GM18498 (cell line): ENCODE measurements around the gene SBK3.
"Not testable (repeated sequence)": the region's sequence is repeated elsewhere in the genome, so short reads cannot be mapped to it uniquely, and the experiment has no call there.

ENCODE experiments used
- ATAC-seq: cut with Tn5 transposase; IDR thresholded peaks from one replicate; pipeline ENCODE4 v1.9.1; 2021; ENCODE audit warnings: mild to moderate bottlenecking, moderate library complexity; ENCODE audit not compliant: unreplicated experiment

Gene SBK3, protein sequence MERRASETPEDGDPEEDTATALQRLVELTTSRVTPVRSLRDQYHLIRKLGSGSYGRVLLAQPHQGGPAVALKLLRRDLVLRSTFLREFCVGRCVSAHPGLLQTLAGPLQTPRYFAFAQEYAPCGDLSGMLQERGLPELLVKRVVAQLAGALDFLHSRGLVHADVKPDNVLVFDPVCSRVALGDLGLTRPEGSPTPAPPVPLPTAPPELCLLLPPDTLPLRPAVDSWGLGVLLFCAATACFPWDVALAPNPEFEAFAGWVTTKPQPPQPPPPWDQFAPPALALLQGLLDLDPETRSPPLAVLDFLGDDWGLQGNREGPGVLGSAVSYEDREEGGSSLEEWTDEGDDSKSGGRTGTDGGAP

DNA sequence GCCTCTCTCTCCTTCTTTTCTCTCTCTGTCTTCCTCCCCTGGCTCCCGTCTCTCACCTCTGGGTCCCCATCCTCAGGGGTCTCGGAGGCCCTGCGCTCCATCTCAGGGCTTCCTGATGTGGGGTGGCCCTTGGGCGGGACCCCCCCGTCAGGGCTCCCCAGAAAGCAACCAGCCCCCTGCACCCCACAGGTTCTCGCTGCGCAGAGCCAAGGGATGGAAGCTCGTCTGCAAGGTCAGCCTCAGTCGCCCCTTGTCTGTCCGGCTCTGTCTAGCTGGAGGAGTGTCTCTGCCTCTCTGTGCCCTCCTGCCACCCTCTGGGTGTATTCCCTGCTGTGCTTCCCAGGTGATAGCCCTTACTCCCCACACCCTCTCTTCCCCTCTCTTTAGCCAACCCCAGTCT, at the start of gene SBK3:
Gene SBK3 (minus strand): TSS at position 101 of the 400 bp plus-strand sequence. CDS start 0 bp downstream, at position 101.
- no peak for ATAC-seq

DNA sequence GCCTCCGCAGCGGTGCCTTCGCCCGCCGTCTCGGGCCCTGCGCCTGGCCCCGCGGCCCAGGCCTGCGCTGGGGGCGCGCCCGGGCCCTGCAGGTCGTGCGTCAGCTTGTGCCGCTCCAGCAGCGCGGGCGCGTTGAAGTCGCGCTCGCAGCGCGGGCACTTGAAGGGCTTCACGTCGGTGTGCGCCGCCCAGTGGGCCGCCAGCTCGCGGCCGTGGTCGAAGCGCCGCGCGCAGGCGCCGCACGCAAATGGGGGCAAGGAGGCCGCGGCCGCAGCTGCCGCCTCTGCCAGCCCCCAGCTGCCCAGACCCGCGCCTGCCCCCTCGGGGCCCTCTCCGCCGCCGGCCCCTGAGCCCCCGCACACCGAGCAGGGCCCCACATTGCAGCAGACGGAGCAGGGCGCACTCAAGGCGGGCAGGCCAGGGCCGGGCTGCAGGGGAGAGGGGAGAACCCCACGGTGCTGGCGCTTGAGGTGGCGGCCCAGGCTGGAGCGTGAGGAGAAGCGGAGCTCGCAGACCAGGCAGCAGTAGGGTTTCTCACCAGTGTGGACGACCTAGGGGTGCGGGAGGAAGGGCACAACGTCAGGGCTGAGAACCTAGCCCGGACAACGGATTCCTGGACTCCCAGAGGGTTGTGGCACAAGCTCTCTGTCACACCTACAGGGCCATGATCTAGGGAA, 47.9 kb upstream of the SBK3 start:
- no peak for ATAC-seq

DNA sequence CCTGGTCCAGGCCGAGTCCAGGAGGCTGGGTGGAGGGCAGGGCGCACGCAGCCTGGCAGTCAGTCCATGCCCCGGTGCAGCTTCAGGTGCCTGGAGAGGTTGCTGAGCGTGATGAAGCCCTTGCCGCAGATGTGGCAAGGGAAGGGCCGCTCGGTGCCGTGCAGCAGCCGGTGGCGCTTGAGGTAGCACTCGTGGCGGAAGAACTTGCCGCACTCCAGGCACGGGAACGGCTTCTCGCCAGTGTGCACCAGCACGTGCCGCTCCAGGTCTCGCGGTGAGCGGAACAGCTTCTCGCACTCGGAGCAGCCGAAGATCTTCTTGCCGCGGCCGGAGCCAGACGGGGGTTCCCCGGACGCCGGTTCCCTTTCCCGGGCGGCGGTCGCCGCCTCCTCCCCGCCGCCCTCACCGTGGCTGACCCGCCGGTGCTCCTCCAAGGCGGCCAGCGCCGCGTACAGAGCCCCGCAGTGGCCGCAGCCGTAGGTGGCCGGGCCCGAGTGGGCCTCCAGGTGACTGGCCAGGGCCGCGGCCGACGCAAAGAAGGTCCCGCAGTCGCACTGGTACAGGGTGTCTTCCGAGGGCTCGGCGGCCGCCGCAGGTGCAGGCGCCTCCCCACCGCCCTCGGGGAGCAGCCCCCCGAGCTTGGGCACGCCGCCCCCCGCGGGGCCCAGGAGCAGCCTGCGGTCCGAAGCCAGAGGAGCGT, 47.2 kb upstream of the SBK3 start:
- ATAC-seq, result no peak

DNA sequence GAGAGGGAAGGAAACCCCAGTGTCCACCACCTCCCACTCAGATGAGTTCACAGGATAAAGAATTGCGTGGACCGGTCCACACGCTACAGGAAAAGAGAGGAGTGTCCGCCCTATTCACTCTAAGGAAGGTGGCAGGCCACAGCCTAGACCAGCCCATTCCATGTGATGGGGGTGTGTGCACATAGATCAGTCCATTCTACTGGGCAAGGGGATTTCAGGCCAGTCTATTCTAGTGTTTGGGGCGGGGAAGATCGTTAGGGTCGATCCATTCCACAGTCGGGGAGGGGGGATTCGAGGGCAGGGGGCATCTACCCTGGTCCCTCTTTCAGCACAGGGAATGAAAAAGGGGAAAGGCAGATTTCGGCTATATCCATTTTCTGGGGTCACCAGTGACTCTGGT, 46.2 kb upstream of the SBK3 start:
- ATAC-seq, result no peak

DNA sequence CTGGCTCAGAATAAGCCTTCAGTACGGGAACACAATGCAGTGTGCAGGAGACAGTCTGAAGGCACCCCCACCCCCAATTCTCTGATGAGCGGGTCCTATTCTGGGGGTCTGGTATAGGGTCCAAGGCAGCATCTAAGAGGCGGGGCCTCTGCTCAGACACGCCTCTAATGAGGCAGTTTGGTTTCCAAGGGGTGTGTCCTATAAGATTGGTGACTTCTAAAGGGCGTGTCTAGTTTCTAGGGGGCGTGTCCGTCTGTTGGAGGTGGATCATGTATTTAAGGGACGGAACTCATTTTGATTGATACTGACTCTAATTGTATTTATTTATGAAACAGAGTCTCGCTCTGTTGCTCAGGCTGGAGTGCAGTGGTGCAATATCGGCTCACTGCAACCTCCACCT, 45.3 kb upstream of the SBK3 start:
- no peak for ATAC-seq

DNA sequence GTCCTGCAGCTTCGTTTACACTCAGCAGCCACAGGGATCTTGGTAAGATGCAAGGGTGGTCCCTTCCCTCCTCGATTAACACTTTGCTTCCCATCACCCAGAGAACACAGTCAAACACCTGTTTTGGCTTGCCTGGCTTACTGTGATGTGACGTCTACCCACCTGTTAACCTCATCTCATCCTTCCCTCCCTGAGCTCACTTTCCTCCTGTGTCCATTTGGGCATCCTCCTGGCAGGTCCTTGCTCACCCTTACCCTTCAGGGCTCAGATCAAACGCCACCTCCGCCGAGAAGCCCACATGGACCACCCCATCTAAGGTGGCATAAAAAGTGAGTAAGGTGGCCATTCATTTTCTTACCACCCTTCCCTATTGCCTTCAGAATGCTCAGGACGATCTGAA, 44.8 kb upstream of the SBK3 start:
- no peak for ATAC-seq

DNA sequence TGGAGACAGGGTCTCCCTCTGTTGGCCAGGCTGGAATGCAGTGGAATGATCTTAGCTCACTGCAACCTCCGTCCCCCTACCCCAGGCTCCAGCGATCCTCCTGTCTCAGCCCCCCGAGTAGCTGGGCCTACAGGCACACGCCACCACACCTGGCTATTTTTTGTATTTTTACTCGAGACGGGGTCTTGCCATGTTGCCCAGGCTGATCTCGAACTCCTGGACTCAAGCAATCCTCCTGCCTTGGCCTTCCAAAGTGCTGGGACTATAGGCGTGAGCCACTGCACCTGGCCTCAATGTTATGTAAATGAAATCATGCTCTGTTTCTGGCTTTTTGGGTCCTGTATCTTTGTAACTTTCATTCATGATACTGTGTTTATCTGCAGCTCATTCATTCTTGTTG, 43.4 kb upstream of the SBK3 start:
- ATAC-seq, result no peak

DNA sequence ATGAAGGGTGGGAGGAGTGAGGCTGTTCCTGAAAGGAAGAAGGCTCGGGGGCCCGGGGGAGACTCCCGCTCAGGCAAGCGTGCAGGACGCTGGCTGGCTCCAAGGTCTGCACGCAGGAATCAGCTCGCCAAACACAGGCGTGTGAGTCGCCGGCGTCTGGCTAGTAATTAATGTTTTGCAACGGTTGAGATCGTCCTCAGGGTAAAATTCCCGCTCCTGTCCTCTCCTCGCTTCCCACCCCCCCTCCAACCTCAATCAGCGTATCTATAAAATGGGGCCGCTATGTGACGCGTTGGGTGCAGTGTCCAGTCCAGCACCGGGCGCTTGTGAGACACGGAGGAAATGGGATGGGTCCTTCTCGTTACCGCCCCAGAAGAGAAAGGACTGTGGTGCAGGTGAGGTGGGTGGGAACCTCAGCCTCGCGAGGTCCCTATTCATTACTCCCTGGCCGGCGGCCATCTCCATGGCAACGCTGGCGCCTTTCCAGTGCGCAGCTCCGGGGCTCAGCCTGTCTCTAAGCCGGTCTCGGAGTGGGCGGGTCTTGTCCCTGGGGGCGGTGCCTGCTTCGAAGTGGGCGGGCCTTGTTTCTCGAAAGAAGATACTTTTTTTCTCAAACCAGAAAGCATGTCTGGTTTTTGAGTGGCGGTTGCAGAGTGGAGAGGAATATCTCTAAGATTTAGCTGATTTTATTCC, 41.8 kb upstream of the SBK3 start:
- ATAC-seq, result peak; percentile 81

DNA sequence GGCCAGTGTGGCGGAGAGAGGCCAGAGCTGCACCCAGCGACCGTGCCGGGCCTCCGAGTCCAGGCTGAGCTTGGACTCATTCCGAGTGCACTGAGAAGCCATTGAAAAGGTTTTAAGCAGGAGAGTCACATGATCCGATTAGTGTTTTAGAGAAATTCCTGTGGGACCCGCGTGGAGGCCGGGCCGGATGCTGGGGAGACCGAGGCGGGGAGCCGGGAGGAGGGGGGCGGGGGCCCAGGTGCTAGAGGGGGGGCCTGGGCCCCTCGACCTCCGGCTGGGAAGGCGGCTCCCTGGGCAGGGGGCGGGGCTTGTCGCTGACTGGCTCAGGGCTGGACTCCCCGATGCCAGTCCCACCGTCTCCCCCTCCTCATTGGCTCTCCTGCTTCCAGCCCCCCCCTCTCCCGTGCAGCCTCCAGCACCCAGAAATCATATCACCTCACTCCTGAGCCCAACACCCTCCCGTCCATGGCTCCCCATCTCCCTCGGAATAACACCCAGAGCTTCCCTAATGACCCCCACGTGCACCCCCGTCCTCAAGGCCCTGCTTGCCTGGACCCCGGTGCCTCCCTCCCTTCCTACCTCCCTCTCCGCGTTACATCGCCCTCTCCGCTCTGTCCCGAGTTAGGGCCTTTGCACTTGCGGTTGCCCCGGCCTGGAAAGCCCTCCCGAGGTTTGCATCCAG, 40.5 kb upstream of the SBK3 start:
- ATAC-seq, result no peak

DNA sequence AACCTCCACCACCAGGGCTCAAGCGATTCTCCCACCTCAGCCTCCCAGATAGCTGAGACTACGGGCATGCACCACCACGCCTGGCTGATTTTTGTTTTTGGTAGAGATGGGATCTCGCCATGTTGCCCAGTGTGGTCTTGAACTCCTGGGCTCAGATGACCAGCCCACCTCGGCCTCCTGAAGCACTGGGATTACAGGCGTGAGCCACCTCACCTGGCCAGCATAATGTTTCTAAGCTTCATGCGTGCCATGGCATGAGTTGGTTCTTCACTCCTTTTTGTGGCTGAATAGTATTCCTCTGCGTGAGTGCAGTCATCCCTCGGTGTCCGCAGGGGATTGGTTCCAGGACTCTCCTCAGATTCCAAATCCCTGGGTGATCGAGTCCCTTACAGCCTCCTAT, 39.5 kb upstream of the SBK3 start:
- no peak for ATAC-seq

DNA sequence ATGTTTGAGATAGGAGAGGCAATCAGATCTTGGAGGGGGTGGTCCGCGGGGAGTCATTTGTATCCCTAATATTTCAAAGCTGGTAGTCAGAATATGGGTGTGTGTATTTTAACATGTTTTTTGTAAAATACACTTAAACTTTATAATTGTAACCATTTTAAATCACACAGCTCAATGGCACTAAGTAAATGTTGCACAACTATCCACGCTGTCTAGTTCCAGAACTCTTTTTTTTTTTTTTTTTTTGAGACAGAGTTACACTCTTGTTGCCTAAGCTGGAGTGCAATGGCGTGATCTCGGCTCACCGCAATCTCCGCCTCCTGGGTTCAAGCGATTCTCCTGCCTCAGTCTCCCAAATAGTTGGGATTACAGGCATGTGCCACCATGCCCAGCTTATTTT, 38.6 kb upstream of the SBK3 start:
- ATAC-seq, result not testable (repeated sequence)

DNA sequence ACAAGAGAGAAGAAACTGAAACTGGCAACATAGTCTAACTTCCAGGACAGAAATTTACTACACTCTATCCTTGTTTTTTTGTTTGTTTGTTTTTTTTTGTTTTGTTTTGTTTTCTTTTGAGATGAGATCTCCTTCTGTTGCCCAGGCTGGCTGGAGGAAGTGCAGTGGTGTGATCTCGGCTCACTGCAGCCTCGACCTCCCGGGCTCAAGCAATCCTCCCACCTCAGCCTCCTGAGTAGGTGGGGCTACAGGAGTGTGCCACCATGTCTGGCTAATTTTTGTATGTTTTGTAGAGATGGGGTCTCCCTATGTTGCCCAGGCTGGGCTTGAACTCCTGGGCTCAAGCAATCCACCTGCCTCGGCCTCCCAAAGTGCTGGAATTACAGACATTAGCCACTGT, 36.9 kb upstream of the SBK3 start:
- not testable (repeated sequence) for ATAC-seq

DNA sequence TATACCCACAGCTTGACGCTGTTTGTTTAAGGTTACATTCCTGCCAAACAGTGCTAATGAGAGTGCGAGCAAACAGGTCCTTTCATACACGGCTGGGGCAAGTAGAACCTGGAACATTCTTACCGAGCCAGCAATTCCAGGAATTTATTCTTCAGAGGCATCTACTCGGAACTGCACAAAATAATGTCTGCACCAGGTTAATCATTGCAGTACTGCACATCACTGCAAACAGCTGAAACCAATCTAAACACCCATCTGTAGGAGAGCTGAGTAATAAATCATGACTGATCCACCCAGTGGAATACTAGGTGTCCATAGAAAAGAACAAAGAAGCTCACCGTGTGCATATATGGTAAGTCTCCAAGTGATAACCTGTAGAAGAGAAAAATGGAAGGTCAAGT, 36.5 kb upstream of the SBK3 start:
- no peak for ATAC-seq

DNA sequence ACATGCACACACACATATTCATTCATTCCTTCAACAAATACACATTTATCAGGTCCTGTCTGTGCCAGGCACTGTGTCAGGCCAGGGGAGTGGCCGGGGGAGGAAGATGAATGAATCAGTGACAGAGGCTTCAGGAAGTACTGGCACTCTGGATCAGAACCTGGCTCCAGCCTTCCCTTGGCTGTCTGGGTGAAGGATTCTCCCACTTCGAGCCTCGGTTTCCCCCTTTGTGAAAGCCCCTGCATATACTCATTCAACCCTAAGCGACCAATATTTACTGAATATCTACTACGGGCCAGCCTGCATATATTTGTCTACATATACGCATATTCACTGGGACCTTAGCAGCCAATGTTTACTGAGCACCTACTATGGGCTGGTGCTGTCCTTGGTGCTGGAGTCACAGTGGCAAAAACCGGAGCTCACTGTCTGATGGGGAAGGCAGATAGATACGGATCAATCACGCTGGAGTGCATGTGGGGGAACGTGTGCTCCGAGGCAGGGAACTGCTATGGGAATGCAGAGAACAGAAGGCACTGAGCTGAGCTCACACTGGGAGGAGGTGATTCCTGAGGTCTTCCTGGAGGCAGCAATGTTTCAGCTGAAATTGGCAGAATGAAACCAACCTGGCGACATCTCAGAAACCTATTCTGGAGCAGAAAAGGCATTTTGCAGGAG, 35.9 kb upstream of the SBK3 start:
- ATAC-seq, result no peak

DNA sequence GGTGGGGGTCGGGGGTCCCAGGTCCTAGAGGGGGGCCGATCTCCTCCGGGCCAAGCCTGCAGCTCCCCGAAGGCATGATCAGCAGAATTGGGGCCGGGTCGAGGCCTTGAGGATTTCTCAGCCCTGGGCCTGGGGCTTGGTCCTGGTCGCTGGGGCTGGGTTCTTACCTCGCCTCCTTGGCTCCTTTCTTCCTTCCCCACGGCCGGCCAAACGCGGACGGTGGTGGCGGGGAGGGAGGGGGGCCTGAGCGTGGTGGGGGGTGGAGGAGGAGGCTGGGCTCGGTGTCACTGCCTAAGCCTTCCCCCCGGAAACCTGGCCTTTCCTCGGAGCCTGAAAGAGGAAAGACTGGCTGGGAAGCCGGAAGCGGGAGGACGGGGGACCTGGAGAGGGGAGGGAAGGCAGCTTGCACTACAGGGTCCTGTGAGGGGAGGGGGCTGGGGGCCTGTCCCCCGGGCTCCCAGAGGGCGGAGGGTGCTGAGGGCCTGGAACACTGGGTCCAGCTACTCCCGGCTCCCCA, 35.3 kb upstream of the SBK3 start, which contains the start of gene ZNF579:
Gene ZNF579 (minus strand): TSS at position 221 of the 517 bp plus-strand sequence. CDS start 1,209 bp downstream, outside the sequence.
- ATAC-seq, result no peak

DNA sequence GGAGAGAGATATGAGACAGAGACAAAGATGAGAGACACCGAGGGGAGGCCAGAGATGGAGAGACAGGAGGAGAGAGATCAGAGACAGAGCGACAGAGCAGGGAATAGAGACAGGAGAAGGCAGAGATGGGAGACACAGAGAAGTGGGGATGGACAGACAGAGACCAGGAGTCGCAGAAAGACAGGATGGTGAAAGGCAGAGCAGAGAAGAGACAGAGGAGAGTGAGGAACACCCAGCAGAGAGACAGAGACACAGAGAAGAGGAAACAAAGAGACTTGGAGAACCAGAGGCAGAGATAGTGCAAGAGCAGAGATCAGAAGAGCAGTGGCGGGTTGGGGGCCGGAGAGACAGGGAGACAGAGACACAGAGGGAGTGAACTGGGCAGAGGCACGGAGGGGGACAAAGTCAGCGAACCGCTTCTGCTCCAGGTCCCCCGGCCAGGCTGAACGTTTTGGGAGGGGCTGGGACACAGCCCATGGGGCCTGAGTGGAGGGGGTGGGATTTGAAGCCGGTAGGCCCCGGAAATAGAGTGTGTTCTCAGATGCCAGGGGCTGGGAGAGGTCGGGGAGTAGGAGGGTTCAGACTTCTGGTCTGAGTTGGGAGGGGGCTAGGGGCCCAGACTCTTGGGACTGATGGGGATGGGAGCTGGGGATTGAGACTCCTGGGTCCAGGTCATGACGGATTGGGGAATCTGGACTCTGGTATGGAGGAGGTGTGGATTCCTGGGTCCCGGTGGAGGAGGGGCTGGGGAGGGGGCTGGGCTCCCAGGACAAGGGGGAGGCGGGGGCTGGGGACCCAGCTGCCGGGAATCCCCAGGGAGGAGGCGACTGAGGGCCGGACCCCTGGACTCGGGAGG, 34.7 kb upstream of the SBK3 start:
- no peak for ATAC-seq

DNA sequence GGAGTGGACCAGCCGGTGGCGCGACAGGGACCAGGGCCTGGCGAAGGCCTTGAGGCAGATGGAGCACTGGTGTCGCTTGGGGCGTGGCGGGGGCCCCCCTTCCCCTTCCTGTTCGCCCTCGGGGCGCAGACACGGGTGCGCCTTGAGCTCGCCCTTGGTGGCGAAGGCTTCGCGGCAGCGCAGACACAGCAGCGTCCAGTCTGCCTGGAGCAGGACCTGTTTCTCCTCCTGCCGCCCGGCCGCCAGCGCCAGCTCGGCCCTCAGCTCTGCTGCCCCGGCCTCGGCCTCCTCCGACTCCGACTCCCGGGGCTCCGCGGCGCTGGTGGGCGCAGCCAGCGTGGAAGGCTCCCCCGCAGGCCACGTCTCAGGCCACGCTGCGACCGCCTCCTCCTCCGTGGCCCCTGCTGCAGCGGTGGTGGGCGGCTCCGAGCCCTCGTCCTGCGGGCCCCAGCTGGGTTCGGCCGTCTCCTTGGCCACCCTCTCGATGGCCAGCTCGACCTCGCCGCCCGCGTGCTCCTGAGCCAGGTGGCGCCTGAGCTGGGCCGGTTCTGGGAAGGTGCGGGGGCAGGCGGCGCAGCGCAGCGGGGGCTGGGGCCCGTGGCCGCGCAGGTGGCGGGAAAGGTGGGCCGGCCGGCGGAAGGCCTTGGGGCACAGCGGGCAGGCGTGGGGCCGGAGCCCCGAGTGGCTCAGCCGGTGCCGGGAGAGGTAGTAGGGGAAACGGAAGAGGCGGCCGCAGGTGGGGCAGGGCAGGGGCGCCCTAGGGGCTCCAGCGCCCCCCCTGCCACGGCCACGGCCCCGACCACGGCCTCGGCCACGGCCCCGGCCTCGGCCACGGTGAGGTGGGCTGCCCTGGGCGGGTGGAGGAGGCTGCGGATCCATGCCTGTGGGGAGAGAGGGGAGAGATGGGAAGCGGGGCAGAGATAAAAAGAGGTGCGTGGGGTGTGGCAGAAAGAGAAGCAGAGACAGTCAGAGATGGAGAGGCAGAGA, 33.7 kb upstream of the SBK3 start:
- ATAC-seq, result no peak
